Measurements from ENCODE around the gene SFXN1.

DNA sequence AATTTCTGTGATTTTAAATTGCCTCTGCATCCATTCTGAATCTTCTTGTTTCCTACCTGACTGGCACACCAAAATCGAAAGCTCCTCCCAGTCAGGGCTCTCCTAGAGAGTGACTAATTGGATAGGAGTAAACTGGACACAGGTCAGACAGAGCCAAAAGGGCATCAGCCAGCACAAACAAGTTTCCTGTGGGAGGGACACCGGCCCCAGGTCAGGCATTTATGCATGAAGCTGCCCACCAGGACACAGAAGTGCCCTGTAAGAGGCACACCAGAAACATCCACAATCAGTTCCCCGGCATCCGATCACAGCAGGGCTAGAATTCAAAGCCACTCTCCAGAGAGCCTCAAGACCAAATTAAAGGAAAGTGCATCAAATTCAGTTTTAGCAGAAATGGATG, 78.4 kb downstream of the SFXN1 start:
- TF ChIP-seq, protein P1, sequence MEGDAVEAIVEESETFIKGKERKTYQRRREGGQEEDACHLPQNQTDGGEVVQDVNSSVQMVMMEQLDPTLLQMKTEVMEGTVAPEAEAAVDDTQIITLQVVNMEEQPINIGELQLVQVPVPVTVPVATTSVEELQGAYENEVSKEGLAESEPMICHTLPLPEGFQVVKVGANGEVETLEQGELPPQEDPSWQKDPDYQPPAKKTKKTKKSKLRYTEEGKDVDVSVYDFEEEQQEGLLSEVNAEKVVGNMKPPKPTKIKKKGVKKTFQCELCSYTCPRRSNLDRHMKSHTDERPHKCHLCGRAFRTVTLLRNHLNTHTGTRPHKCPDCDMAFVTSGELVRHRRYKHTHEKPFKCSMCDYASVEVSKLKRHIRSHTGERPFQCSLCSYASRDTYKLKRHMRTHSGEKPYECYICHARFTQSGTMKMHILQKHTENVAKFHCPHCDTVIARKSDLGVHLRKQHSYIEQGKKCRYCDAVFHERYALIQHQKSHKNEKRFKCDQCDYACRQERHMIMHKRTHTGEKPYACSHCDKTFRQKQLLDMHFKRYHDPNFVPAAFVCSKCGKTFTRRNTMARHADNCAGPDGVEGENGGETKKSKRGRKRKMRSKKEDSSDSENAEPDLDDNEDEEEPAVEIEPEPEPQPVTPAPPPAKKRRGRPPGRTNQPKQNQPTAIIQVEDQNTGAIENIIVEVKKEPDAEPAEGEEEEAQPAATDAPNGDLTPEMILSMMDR (IDR thresholded peaks at IDR 0.05; ENCODE audit: extremely low read depth in 1 of 2, insufficient read depth in 1 of 2, low read depth in 1 of 2, low read length in 2 of 2), result no peak
- no peak for TF ChIP-seq POLR2A (IDR thresholded peaks at IDR 0.05; ENCODE audit: low read depth, low read length)
